Endothelial cell of umbilical vein (primary cell): ENCODE measurements around the gene SOX10.

ENCODE experiments used
- CTCF ChIP-seq, 2 donors: IDR thresholded peaks; 1 replicate in 1 of 2; 2 replicates in 1 of 2; pipeline ENCODE4 v1.5.1; 2011; ENCODE audit warnings: low read length in 2 of 2, mild to moderate bottlenecking in 2 of 2, moderate library complexity in 2 of 2, control low read depth in 1 of 2, inconsistent platforms in 1 of 2, low read depth in 1 of 2; ENCODE audit not compliant: insufficient read depth in 1 of 2; ENCODE audit errors: extremely low read depth in 1 of 2
- MYC ChIP-seq: IDR thresholded peaks from one replicate; pipeline ENCODE4 v1.6.1; 2011; ENCODE audit warnings: mild to moderate bottlenecking, low read depth, low read length
- POLR2A ChIP-seq: IDR thresholded peaks from 2 replicates; pipeline ENCODE4 v1.6.1; 2012; ENCODE audit warnings: low read depth, mild to moderate bottlenecking, control low read depth, low read length
- POLR2AphosphoS5 ChIP-seq: IDR thresholded peaks from 2 replicates; pipeline ENCODE4 v1.6.1; 2012; ENCODE audit warnings: low read depth, mild to moderate bottlenecking, control low read depth, low read length, moderate library complexity; ENCODE audit not compliant: insufficient read depth

- TF ChIP-seq MYC (no peak), POLR2AphosphoS5 (no peak), CTCF (IDR thresholded peaks at IDR 0.05; ENCODE audit: extremely low read depth in 1 of 2, insufficient read depth in 1 of 2, low read depth in 1 of 2, low read length in 2 of 2) (no peak), POLR2A (no peak)
These were observed 58.0 kb downstream of the SOX10 start for GRCh38 chr22:37926358-37926757.
